Activated CD4-positive, alpha-beta T cell treated with anti-CD3 and anti-CD28 coated beads, Interleukin-2, amount 50 U/mL, for 48 hours (primary cell): ENCODE results near the gene KLRC2.
"Not testable (repeated sequence)": the region's sequence is repeated elsewhere in the genome, so short reads cannot be mapped to it uniquely, and the experiment has no call there.

Experiments used
- DNase-seq, 2 experiments: peaks; one replicate each; pipeline ENCODE4 v3.0.0-alpha.2; 2020

Gene KLRC2

DNA sequence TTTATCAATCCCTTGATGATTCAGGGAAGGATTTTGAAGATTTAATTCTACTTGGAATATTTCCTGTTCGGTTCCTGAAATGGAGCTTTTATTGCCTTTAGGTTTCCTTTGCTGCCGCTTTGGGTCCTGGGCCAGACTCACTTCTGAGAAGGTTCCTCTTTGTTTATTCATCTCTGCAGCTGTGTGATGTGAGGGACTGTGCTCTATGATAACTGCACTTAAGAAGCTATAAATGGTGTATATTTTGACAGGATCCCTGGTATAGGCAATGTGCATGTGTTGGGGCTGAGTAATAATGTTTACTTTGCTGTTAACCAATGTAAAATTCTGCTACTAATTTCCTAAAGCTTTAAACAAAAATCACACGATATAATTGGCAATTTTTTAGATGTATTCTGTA, at the start of gene KLRC2:
KLRC2 (minus strand) TSS at position 195 of the 400 bp plus-strand sequence; CDS start at position 171, 24 bp downstream.
- DNase-seq, result not testable (repeated sequence)

GRCh38 chr12:10481901-10482300, 46.1 kb upstream of the KLRC2 start:
- not testable (repeated sequence) for DNase-seq

GRCh38 chr12:10472808-10473207, 37.0 kb upstream of the KLRC2 start:
- not testable (repeated sequence) for DNase-seq

DNA sequence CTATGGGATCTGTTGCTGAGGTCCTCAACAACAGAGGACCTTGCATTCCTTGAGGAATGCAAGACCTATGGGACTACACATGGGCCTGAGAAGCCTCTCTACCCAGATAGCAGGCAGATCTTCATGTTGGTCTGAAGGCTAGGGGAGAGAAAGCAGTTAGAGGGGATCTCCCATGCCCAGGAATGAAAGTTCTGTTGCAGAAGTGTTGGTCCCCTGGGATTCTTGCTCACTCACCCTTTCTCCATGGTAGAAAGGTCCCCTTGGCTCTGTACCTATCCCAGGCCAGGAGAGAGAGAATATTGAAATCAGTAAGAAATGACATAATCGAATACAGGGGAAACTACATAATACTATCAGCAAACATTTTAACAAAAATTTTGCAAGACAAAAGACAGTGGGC, 33.9 kb upstream of the KLRC2 start:
- DNase-seq, result no peak

GRCh38 chr12:10466311-10466710, 30.5 kb upstream of the KLRC2 start:
- no peak for DNase-seq

DNA sequence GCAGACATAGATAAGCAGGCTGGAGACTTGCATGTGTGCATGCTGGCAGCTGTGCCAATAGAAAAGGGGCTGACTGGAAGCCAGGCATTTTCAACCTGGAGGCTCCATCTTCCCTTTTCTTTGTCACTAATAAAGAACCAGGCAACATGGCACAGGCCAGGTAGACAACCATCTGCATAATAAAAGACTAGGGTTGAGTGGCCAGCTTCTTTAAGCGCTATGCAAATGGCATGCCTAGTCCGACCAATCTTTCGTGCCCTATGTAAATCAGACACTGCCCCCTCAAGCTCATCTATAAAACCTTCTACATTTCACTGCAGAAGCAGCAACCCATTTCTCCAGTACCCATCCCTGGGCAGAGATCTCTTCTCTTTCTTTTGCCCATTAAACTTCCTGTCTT, 21.9 kb upstream of the KLRC2 start:
- no peak for DNase-seq

- DNase-seq, result no peak
Observed at GRCh38 chr12:10456856-10457255, 21.0 kb upstream of the KLRC2 start.

DNA sequence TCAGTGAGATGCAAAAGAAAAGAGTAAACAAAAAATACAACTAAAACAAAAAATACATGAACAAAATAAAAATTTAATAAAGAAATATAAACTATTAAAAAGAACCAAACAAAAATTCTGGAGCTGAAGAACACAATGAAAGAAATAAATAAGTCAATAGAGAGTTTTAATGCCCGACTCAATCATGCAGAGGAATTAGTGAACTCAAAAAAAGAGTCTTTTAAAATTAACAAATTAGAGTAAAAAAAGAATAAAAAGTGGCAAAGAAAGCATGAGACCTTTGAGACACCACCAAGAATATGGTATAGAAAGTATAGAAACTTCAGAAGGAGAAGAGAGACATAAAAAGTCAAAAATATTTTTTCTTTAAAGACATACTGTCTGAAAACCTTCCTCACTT, 20.0 kb upstream of the KLRC2 start:
- no peak for DNase-seq

GRCh38 chr12:10454531-10454930, 18.7 kb upstream of the KLRC2 start:
- DNase-seq, result no peak

DNA sequence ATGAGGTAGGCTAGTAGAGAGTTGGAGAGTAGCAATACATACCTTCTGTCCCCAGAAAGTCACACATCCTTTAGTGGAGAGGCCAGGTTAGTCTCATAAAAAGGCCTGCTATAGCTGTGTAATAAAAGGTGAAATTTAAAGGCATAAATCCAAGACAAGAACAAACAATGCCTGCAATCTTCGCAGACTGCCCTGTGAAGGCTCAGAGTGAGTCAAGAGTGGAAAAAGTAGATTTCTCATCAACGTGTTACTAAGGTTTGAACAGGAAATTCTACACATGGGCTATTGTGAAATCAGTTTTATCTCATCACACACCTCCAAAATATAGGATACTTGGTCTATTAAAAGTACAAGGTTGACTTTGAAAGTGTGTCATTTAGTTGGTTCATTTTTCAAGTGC, 17.3 kb upstream of the KLRC2 start, which contains the start of gene KLRC1:
KLRC1 (minus strand) TSS at position 222 of the 400 bp plus-strand sequence. CDS start 2,221 bp downstream, outside the sequence.
- DNase-seq, result no peak

DNA sequence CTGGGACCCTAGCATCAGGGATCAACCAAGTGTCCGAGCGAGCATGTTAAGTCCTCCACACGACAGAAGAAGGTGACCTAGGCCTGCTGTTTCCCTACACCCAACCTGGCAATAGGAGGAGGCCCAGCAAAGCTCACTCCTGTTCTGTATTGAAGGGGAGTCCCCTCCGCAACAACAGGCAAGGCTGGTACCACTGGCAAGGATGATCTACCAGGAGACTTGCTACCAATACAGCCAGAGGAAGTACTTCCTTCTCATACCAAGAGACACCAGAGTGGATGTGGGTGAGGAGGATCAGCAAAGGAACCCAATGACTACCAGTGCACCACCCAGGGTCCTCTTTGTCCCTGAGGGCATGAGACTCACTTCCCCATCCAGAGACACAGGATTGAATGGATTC, 12.4 kb upstream of the KLRC2 start:
- no peak for DNase-seq

GRCh38 chr12:10446052-10446451, 10.2 kb upstream of the KLRC2 start:
- DNase-seq, result not testable (repeated sequence)

DNA sequence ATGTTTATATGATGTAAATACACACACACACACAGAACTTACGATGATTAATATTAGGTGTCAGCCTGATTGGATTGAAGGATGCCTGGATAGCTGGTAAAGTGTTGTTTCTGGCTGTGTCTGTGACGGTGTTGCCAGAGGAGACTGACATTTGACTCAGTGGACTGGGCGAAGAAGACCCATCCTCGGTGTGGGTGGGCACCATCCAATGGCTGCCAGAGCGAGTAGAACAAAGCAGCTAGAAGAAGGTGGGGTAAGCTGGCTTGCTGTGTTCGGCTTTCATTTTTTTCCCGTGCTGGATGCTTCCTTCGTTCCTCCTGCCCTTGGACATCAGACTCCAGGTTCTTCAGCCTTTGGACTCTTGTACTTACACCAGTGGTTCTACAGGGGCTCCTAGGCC, 5.3 kb upstream of the KLRC2 start:
- DNase-seq, result not testable (repeated sequence)

DNA sequence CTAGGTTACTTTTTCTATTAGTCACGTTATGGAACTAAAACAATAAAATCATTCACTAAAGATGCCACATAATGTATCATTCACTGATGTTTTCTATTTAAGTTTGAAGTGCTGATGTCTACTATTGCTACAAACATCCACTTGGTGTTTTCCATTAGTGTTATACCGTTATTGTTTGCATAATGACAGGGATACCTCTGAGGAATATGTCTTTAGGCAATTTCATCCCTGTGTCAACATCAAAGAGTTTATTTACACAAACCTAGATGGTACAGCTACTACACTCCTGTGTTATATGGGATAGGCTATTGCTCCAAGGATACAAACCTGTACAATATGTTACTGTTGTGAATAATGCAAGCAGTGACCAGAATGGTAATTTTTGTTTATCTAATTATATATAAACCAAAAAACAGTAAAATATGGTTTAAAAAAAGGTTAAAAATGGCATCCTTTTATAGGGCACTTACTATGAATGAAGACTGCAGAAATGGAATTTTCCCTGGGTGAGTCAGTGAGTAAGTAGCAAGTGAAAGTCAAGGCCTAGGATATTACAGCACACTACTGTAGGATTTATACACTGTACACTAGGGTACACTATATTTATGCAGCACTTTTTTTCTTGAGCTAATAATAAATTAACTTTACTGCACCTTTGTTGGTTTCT, 3.9 kb upstream of the KLRC2 start:
- not testable (repeated sequence) for DNase-seq

GRCh38 chr12:10437601-10438000, 1.8 kb upstream of the KLRC2 start:
- DNase-seq, result not testable (repeated sequence)

DNA sequence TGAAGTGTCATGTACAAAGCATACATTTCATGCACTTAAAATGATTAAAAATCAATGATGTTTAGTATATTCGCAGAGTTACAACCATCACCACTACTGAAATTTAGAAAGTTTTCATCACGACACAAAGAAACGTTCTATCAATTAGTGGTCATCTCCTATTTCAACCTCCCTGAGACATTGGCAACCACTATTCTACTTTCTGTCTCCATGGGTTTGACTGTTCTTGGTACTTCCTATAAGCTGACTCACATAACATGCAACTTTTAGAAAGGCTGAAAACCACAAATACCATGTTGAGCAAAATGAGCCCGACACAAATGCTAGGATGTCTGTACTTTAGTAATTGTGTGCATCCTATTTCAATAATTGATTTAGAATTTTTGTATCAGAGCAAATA, 5.2 kb downstream of the KLRC2 start:
- DNase-seq, result not testable (repeated sequence)

DNA sequence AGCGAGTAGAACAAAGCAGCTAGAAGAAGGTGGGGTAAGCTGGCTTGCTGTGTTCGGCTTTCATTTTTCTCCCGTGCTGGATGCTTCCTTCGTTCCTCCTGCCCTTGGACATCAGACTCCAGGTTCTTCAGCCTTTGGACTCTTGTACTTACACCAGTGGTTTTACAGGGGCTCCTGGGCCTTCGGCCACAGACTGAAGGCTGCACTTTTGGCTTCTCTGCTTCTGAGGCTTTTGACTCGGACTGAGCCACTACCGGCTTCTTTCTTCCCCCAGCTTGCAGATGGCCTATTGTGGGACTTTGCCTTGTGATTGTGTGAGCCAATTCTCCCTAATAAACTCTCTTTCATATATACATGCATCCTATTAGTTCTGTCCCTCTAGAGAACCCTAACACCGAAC, 9.9 kb downstream of the KLRC2 start:
- DNase-seq, result not testable (repeated sequence)

GRCh38 chr12:10424260-10424899, 11.4 kb downstream of the KLRC2 start:
- DNase-seq, result not testable (repeated sequence)

DNA sequence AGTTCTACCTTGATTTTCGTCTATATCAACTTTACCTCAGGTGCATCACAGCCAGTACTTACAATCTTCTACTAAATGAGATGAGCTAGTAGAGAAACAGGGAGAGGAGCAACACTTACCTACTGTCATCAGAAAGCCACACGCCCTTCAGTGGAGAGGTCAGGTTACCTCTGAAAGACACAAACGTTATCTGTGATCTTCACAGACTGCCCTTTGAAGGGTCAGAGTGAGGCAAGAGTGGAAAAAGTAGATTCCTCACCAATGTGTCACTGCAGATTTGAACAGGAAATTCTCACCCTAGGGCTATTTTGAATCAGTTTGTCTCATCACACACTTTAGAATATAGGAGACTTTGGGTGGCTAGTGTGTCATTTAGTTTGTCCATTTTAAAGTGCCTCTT, 13.7 kb downstream of the KLRC2 start:
- DNase-seq, result not testable (repeated sequence)

- DNase-seq, result not testable (repeated sequence)
Observed at GRCh38 chr12:10420334-10420733, 15.5 kb downstream of the KLRC2 start, which contains the start of gene KLRC3. KLRC3 (minus strand) TSS chr12:10420595; CDS start chr12:10420550, 45 bp downstream.

DNA sequence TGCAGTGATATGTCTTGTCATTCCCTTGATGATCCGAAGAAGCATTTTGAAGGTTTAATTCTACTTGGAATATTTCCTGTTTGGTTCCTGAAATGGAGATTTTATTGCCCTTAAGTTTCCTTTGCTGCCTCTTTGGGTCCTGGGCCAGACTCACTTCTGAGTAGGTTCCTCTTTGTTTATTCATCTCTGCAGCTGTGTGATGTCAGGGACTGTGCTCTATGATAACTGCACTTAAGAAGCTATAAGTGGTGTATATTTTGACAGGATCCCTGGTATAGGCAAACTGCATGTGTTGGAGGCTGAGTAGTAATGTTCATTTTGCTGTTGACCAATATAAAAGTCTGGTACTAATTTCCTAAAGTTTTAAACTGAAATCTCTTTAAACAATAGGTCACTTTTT, 26.4 kb downstream of the KLRC2 start, which contains the start of gene KLRC4:
KLRC4 (minus strand) TSS at position 366 of the 400 bp plus-strand sequence; CDS start at position 184, 182 bp downstream.
- no peak for DNase-seq

GRCh38 chr12:10408842-10409241, 27.0 kb downstream of the KLRC2 start:
- no peak for DNase-seq

DNA sequence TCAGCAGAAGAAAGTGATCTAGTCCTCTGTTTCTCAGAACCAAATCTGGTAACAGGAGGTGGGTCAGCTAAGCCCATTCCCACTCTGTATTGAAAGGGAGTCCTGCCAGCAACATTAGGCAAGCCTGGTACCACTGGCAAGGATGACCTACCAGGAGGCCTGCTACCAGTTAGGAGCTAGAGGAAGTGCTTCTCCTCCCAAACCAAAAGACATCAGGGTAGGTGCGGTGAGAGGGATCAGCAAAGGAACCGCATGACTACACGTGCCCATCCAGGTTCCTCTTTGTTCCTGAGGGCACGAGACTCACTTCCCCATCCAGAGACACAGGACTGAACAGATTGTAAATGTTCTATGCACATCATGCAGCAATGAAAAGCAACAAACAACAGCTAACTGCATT, 29.1 kb downstream of the KLRC2 start:
- no peak for DNase-seq

DNA sequence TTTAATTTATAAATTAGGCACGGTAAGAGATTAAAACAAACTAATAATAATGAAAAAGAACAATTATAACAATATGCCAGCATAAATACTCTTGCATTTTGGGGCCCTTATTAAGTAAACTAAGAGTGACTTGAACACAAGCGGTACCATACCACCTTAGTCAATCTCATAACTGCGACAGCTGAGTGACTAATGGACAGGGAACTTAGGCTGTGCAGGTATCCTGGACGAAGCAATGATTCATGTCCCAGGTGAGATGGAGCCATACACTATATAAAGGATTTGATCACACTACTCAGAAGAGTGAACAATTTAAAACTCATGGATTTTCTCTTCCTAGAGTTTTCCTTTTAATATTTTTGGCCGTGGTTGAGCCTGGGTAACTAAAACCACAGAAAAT, 30.5 kb downstream of the KLRC2 start:
- DNase-seq, result no peak
